ENCODE measurements around the gene CYP2C9. TPM values are rescaled to one million over a fixed set of nuclear protein-coding genes. Genes with fewer than 3 reads are reported as not detected.

The CYP2C9 gene
- total RNA-seq, 1 experiment from 2014 or later: 4.9 TPM

DNA sequence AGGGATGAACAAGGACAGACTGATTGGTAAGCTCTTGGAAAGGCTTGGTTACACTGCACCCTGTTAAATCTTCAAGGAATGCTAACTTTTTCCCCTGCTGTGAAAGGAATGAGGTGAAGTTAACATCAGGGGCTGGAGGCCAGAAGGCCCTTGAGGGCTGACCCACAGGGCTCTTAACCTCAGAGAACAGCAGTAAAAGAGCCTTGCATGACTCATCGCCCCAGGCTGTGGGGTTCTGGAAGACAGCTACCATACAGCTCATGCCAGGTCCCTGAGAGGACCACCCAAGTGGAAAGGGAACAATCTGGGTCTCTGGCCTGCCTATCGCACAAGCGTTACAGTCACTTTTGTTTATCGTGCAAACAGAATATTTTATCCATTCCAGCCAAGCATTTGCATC, 54.4 kb downstream of the CYP2C9 start:
- Mint-ChIP-seq H3K27me3 (ENCODE audit: unreplicated experiment) (no peaks in the 10 kb centered on the region), H3K4me3 (ENCODE audit: low read depth, unreplicated experiment) (no peak overlapping the region), H3K36me3 (ENCODE audit: insufficient read depth, unreplicated experiment) (peaks cover 4% of the 10 kb centered on the region), H3K27ac (ENCODE audit: unreplicated experiment) (no peak overlapping the region), H3K9me3 (ENCODE audit: low read depth, unreplicated experiment) (peaks cover 8% of the 10 kb centered on the region), H3K4me1 (ENCODE audit: low read depth, unreplicated experiment) (peaks cover 9% of the 10 kb centered on the region)
- BruUV-seq (replicated peaks): no TSS peak
- intact Hi-C loops (cut with micrococcal nuclease; ENCODE audit: unreplicated experiment): no loop called here
- TF ChIP-seq, protein P1, sequence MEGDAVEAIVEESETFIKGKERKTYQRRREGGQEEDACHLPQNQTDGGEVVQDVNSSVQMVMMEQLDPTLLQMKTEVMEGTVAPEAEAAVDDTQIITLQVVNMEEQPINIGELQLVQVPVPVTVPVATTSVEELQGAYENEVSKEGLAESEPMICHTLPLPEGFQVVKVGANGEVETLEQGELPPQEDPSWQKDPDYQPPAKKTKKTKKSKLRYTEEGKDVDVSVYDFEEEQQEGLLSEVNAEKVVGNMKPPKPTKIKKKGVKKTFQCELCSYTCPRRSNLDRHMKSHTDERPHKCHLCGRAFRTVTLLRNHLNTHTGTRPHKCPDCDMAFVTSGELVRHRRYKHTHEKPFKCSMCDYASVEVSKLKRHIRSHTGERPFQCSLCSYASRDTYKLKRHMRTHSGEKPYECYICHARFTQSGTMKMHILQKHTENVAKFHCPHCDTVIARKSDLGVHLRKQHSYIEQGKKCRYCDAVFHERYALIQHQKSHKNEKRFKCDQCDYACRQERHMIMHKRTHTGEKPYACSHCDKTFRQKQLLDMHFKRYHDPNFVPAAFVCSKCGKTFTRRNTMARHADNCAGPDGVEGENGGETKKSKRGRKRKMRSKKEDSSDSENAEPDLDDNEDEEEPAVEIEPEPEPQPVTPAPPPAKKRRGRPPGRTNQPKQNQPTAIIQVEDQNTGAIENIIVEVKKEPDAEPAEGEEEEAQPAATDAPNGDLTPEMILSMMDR (IDR thresholded peaks at IDR 0.05; ENCODE audit: unreplicated experiment): no peak
- CTCF ChIA-PET: no interaction called here
- no peak for DNase-seq

DNA sequence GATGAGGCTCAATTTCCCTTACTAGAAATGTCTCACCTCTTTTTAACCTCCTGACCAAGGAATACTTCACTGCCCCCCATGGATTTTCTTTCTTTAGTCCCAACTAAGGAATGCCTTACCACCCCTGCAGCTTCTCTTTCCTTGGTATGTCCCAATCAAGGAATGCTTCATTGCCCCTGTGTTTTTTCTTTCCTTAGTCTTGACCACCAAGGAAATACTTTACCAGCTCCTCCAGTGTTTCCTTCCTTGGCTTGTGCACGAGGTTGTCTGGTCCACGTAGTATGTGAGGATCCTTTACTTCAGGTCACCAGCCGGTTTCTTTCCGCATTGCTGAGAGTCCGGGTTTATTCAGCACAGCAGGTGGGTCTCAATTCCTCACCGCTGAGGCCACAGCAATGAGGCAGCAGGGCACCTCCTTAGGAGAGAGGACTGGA, 59.3 kb downstream of the CYP2C9 start:
- no peak overlapping the region for H3K27ac Mint-ChIP-seq (ENCODE audit: unreplicated experiment)
- CTCF ChIA-PET: interaction anchor here (1.0 kb wide), 1 partner anchor 205 kb away, joined by 3 read pairs; no protein-coding TSS in a partner anchor
- DNase-seq: no peak
- intact Hi-C loops (cut with micrococcal nuclease; ENCODE audit: unreplicated experiment): no loop called here
- peaks cover 3% of the 10 kb centered on the region for H3K9me3 Mint-ChIP-seq (ENCODE audit: low read depth, unreplicated experiment)
- H3K4me3 Mint-ChIP-seq (ENCODE audit: low read depth, unreplicated experiment): no peak overlapping the region
- no TSS peak for BruUV-seq (replicated peaks)
- TF ChIP-seq, protein P1 (IDR thresholded peaks at IDR 0.05; ENCODE audit: unreplicated experiment): no peak
- H3K4me1 Mint-ChIP-seq (ENCODE audit: low read depth, unreplicated experiment): peaks cover 9% of the 10 kb centered on the region
- no peaks in the 10 kb centered on the region for H3K27me3 Mint-ChIP-seq (ENCODE audit: unreplicated experiment)
- no peaks in the 10 kb centered on the region for H3K36me3 Mint-ChIP-seq (ENCODE audit: insufficient read depth, unreplicated experiment)

DNA sequence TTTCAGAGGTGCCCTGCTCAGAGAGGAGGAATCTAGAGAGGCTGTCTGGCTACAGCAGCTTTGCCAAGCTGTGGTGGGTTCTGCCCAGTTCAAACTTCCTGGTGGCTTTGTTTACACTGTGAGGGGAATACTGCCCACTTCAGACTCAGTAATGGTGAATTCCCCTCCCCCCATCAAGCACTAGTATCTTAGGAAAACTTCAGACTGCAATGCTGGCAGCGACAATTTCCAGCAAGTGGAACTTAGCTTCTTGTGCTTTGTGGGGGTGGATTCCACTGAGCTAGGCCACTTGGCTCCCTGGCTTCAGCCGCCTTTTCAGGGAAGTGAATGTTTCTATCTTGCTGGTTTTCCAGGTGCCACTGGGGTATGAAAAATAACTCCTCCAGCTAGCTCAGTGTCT, 88.0 kb downstream of the CYP2C9 start:
- H3K4me1 Mint-ChIP-seq (ENCODE audit: low read depth, unreplicated experiment): no peaks in the 10 kb centered on the region

DNA sequence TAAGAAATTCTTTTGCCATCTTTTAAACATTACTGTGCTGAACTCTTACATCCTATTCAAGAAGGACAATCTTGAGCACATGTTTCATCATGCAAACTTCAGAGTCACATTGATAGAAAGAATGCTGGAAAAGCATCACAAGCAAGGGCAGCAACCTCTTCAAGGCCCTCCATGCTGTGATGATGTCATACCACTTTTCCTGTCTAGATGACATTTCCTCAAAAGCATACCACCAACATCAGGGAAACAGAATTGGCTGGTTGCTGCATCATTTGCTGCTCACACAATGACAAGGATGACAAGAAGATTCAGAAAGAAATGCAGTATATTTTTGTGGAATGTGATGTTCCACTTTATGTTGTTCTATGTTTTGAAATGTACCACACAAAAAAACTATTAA, 93.2 kb downstream of the CYP2C9 start:
- CTCF ChIA-PET: interaction anchor here (0.6 kb wide), 1 partner anchor 1589 kb away, joined by 4 read pairs; no protein-coding TSS in a partner anchor
- BruUV-seq (replicated peaks): no TSS peak
- Mint-ChIP-seq H3K4me3 (ENCODE audit: low read depth, unreplicated experiment) (no peak overlapping the region), H3K4me1 (ENCODE audit: low read depth, unreplicated experiment) (no peaks in the 10 kb centered on the region), H3K27ac (ENCODE audit: unreplicated experiment) (no peak overlapping the region), H3K9me3 (ENCODE audit: low read depth, unreplicated experiment) (no peaks in the 10 kb centered on the region), H3K27me3 (ENCODE audit: unreplicated experiment) (no peaks in the 10 kb centered on the region), H3K36me3 (ENCODE audit: insufficient read depth, unreplicated experiment) (no peaks in the 10 kb centered on the region)
- intact Hi-C loops (cut with micrococcal nuclease; ENCODE audit: unreplicated experiment): no loop called here
- DNase-seq: no peak
- TF ChIP-seq, protein P1 (IDR thresholded peaks at IDR 0.05; ENCODE audit: unreplicated experiment): no peak

More for the DNA sequence above, 88.0 kb downstream of the CYP2C9 start:
- Mint-ChIP-seq H3K9me3 (ENCODE audit: low read depth, unreplicated experiment) (no peaks in the 10 kb centered on the region), H3K36me3 (ENCODE audit: insufficient read depth, unreplicated experiment) (no peaks in the 10 kb centered on the region), H3K27me3 (ENCODE audit: unreplicated experiment) (no peaks in the 10 kb centered on the region), H3K4me3 (ENCODE audit: low read depth, unreplicated experiment) (no peak overlapping the region), H3K27ac (ENCODE audit: unreplicated experiment) (no peak overlapping the region)
- intact Hi-C loops (cut with micrococcal nuclease; ENCODE audit: unreplicated experiment): no loop called here
- DNase-seq: no peak
- BruUV-seq (replicated peaks): no TSS peak
- TF ChIP-seq, protein P1 (IDR thresholded peaks at IDR 0.05; ENCODE audit: unreplicated experiment): no peak
- CTCF ChIA-PET: no interaction called here
